Vagina (tissue), 2 donors: Measurements from ENCODE around the gene SOS1.

Experiments
- POLR2A ChIP-seq, 2 donors: fragments of 450-650 bp; IDR thresholded peaks; one replicate each; pipeline ENCODE4 v1.6.1; 2017; ENCODE audit warnings: antibody characterized with exemption in 2 of 2, mild to moderate bottlenecking in 2 of 2, moderate library complexity in 2 of 2
- TF ChIP-seq, protein P1 (sequence below), 3 experiments: fragments of 450-650 bp in 2 of 3; fragments of 200-600 bp in 1 of 3; sonication (generic) in 1 of 3; IDR thresholded peaks; one replicate each; pipeline ENCODE4 v1.5.1; 2017 to 2019; ENCODE audit warnings: antibody characterized with exemption in 3 of 3, mild to moderate bottlenecking in 2 of 3, moderate library complexity in 2 of 3

GRCh38 chr2:39017334-39017733 lies 103.5 kb downstream of the SOS1 start:
- TF ChIP-seq POLR2A (IDR thresholded peaks at IDR 0.05): no peak
- TF ChIP-seq, protein P1, sequence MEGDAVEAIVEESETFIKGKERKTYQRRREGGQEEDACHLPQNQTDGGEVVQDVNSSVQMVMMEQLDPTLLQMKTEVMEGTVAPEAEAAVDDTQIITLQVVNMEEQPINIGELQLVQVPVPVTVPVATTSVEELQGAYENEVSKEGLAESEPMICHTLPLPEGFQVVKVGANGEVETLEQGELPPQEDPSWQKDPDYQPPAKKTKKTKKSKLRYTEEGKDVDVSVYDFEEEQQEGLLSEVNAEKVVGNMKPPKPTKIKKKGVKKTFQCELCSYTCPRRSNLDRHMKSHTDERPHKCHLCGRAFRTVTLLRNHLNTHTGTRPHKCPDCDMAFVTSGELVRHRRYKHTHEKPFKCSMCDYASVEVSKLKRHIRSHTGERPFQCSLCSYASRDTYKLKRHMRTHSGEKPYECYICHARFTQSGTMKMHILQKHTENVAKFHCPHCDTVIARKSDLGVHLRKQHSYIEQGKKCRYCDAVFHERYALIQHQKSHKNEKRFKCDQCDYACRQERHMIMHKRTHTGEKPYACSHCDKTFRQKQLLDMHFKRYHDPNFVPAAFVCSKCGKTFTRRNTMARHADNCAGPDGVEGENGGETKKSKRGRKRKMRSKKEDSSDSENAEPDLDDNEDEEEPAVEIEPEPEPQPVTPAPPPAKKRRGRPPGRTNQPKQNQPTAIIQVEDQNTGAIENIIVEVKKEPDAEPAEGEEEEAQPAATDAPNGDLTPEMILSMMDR (IDR thresholded peaks at IDR 0.05): no peak
